ENCODE results near the gene S100A6. TPM values are rescaled to one million over a fixed set of nuclear protein-coding genes. Genes with fewer than 3 reads are reported as not detected.
"Not testable (repeated sequence)": the region's sequence is repeated elsewhere in the genome, so short reads cannot be mapped to it uniquely, and the experiment has no call there.

Gene S100A6
- total RNA-seq, 4 donors from 2014 or later = 219 to 881 (median 433) TPM

DNA sequence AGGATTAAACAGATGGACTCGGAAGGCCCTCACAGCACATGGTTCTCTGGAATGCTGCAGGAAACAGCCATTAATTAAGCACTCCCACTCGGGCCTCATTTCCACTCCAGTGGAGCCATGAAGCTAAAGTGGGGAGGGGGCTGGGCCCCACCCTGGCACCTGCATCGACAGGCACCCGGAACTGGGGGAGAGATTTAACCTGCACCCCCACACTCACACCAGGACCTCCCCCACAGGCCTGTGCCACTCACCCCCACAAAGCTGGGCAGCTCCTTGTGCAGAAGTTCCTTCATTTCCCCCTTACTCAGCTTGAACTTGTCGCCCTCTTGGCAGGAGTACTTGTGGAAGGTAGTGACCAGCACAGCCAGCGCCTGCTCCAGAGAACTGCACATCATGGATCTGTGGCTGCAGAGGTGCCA, 27.7 kb upstream of the S100A6 start:
- Histone ChIP-seq H3K9me3 (no peaks in the 10 kb centered on the region), H3K4me1 (peaks cover 30 to 37% (median 33%) of the 10 kb centered on the region in 4 donors), H3K4me3 (no peak overlapping the region), H3K27ac (no peak overlapping the region), H3K36me3 (no peaks in the 10 kb centered on the region), H3K27me3 (no peaks in the 10 kb centered on the region)
- in situ Hi-C loops (cut with MboI; ENCODE audit: low pct_ligation_motif_present in 1 of 4, low pct_unique_long_range_greater_than_20kb in 1 of 4, low sequenced_read_pairs in 3 of 4) (no loop called here), intact Hi-C loops (cut with DNase I; ENCODE audit: low total_unique reads) (no loop called here)
- TF ChIP-seq POLR2A (IDR thresholded peaks at IDR 0.05) = no peak
- TF ChIP-seq, protein P1, sequence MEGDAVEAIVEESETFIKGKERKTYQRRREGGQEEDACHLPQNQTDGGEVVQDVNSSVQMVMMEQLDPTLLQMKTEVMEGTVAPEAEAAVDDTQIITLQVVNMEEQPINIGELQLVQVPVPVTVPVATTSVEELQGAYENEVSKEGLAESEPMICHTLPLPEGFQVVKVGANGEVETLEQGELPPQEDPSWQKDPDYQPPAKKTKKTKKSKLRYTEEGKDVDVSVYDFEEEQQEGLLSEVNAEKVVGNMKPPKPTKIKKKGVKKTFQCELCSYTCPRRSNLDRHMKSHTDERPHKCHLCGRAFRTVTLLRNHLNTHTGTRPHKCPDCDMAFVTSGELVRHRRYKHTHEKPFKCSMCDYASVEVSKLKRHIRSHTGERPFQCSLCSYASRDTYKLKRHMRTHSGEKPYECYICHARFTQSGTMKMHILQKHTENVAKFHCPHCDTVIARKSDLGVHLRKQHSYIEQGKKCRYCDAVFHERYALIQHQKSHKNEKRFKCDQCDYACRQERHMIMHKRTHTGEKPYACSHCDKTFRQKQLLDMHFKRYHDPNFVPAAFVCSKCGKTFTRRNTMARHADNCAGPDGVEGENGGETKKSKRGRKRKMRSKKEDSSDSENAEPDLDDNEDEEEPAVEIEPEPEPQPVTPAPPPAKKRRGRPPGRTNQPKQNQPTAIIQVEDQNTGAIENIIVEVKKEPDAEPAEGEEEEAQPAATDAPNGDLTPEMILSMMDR (IDR thresholded peaks at IDR 0.05) = no peak
- no peak for TF ChIP-seq POLR2AphosphoS5 (IDR thresholded peaks at IDR 0.05)
- TF ChIP-seq EP300 (IDR thresholded peaks at IDR 0.05; ENCODE audit: low read depth) = no peak
- no peak for DNase-seq
- 82 to 100% methylated on average over 1 to 6 of the region's 6 CpGs for WGBS, 2 donors (ENCODE audit: low coverage in 1 of 2)

DNA sequence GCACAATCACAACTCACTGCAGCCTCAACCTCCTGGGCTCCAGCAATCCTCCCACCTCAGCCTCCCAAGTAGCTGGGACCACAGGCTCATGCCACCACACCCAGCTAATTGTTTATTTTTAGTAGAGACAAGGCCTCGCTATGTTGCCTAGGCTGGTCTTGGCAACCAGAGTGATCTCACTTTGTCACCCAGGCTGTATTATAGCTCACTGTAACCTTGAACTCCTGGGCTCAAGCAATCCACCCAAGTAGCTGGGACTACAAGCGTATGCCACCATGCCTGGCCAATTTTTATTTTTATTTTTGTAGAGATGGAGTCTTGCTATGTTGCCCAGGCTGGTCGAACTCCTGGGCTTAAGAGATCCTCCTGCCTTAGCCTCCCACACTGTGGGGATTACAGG, 26.2 kb upstream of the S100A6 start:
- in situ Hi-C loops (cut with MboI; ENCODE audit: low pct_ligation_motif_present in 1 of 4, low pct_unique_long_range_greater_than_20kb in 1 of 4, low sequenced_read_pairs in 3 of 4); intact Hi-C loops (cut with DNase I; ENCODE audit: low total_unique reads); H3K27ac ChIP-seq; H3K9me3 ChIP-seq; DNase-seq; H3K4me3 ChIP-seq; H3K27me3 ChIP-seq; H3K36me3 ChIP-seq: not testable (repeated sequence)
- H3K4me1 ChIP-seq = peaks cover 15 to 22% (median 19%) of the 10 kb centered on the region in 4 donors
- 76 to 95% methylated on average over 2 to 3 of the region's 3 CpGs for WGBS, 2 donors (ENCODE audit: low coverage in 1 of 2)

DNA sequence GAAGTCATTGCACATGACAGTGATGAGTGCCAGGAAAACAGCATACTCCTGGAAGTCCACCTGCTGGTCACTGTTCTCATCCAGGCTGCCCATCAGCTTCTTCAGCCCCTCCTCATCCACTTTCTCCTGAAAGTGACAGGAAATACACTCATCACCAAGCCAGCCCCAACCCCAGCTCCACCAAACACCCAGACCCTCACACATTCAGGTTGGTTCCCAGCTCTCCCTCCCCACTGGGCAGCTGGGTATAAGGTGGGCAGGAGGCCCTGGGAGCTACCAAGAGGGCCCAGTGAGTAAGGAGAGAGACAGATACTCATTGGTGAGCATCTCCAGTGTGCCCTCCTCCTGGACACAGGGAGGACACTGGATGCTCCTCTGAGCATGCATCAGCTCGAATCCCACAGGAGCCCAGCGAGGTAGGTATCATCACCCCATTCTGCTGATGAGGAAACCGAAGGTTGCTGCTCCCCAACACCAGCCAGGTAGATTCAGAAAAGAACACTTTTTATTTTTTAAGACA, 25.7 kb upstream of the S100A6 start:
- DNase-seq = no peak
- H3K9me3 ChIP-seq = no peaks in the 10 kb centered on the region
- no peak for TF ChIP-seq POLR2A (IDR thresholded peaks at IDR 0.05)
- TF ChIP-seq, protein P1 (IDR thresholded peaks at IDR 0.05) = no peak
- no peak for TF ChIP-seq EP300 (IDR thresholded peaks at IDR 0.05; ENCODE audit: low read depth)
- no peak for TF ChIP-seq POLR2AphosphoS5 (IDR thresholded peaks at IDR 0.05)
- peaks cover 11 to 17% (median 14%) of the 10 kb centered on the region in 4 donors for H3K4me1 ChIP-seq
- no peaks in the 10 kb centered on the region for H3K36me3 ChIP-seq
- no peak overlapping the region for H3K4me3 ChIP-seq
- intact Hi-C loops (cut with DNase I; ENCODE audit: low total_unique reads) = no loop called here
- WGBS, 2 donors (ENCODE audit: low coverage in 1 of 2) = 94% methylated on average over 3 of the region's 3 CpGs; no CpG with 5 or more reads in 1 of the 2 donors
- no peaks in the 10 kb centered on the region for H3K27me3 ChIP-seq
- in situ Hi-C loops (cut with MboI; ENCODE audit: low pct_ligation_motif_present in 1 of 4, low pct_unique_long_range_greater_than_20kb in 1 of 4, low sequenced_read_pairs in 3 of 4) = no loop called here
- H3K27ac ChIP-seq = no peak overlapping the region

DNA sequence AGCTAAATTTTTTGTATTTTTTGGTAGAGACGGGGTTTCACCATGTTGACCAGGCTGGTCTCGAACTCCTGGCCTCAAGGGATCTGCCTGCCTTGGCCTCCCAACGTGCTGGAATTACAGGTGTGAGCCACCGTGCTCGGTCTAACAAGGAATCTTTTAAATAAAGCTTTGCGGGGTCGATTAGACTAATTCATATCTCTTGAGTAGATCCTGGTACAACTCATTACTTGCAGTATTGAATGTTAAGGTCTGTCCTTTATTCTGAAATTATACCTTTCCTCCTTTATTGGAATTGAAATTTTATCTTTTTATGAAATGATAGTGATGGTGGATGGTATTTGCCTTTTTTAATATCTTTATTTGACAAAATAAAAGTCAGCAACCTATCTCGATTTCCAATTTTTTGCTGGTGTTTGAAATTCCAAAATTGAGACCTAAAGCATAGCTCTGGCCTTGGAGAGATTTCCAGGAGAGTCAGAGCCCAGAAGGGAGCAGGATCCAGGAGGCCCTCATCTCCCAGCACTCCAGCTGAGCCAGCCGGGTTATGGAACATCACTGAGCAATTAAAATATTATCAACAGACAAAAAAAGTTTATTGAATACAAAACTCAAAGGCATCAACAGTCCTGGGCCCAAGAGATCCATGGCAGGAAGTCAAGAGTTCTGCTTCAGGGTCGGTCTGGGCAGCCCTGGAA, 25.1 kb upstream of the S100A6 start:
- TF ChIP-seq, protein P1 (IDR thresholded peaks at IDR 0.05) = no peak
- TF ChIP-seq POLR2AphosphoS5 (IDR thresholded peaks at IDR 0.05) = no peak
- TF ChIP-seq POLR2A (IDR thresholded peaks at IDR 0.05) = no peak
- TF ChIP-seq EP300 (IDR thresholded peaks at IDR 0.05; ENCODE audit: low read depth) = no peak
- H3K27me3 ChIP-seq = no peaks in the 10 kb centered on the region
- no peaks in the 10 kb centered on the region for H3K9me3 ChIP-seq
- H3K27ac ChIP-seq = no peak overlapping the region
- DNase-seq = no peak
- intact Hi-C loops (cut with DNase I; ENCODE audit: low total_unique reads) = no loop called here
- 82 to 86% methylated on average over 1 to 10 of the region's 10 CpGs for WGBS, 2 donors (ENCODE audit: low coverage in 1 of 2)
- H3K4me1 ChIP-seq = peaks cover 6 to 11% (median 8%) of the 10 kb centered on the region in 4 donors
- H3K4me3 ChIP-seq = no peak overlapping the region
- in situ Hi-C loops (cut with MboI; ENCODE audit: low pct_ligation_motif_present in 1 of 4, low pct_unique_long_range_greater_than_20kb in 1 of 4, low sequenced_read_pairs in 3 of 4) = no loop called here
- no peaks in the 10 kb centered on the region for H3K36me3 ChIP-seq
